A549 (cell line): Measurements from ENCODE around the gene ITPRID2. TPM values are rescaled to one million over a fixed set of nuclear protein-coding genes. Genes with fewer than 3 reads are reported as not detected.

Source experiments
- ATAC-seq, 2 experiments: fragments of 200-7000 bp in 1 of 2; fragments of >200 bp in 1 of 2; cut with Nextera tagmentation in 1 of 2; cut with Tn5 transposase in 1 of 2; 3 replicates each; pipeline versions ENCODE4 v1.8.0 to v1.9.1; 2018 to 2020; ENCODE audit warnings: mild to moderate bottlenecking in 1 of 2, moderate library complexity in 1 of 2
- CTCF ChIA-PET: fragments of 300-600 bp; sonication (Branson Sonifier 250); formaldehyde crosslinking; extraction: SDS; loops from one replicate; lab custom pipeline; 2021; ENCODE audit warnings: antibody characterized with exemption, inconsistent platforms; lab: Yijun Ruan, JAX
- POLR2A ChIA-PET: fragments of 350-600 bp; formaldehyde crosslinking; extraction: SDS; loops from one replicate; lab custom pipeline; 2021; ENCODE audit warnings: antibody characterized with exemption, inconsistent platforms; lab: Yijun Ruan, JAX
- DNase-seq, 2 experiments: peaks; one replicate each; pipeline versions ENCODE4 v3.0.0 to v3.0.0-alpha.2; 2011 to 2016; ENCODE audit warnings: low read depth in 1 of 2, low spot score in 1 of 2
- FAIRE-seq: peaks from 2 replicates; lab custom pipeline; 2011; peaks lifted over from hg19 to GRCh38; lab: Jason Lieb, UNC
- H3K27ac ChIP-seq, 2 experiments: fragments of >200 bp; sonication (Bioruptor Twin); formaldehyde crosslinking; 3 replicates each; pipeline ENCODE4 v1.5.1; 2016 to 2017
- H3K4me1 ChIP-seq: fragments of >200 bp; sonication (Bioruptor Twin); formaldehyde crosslinking; 3 replicates; pipeline ENCODE4 v1.6.1; 2016
- H3K4me2 ChIP-seq: fragments of >200 bp; sonication (Bioruptor Twin); formaldehyde crosslinking; 3 replicates; pipeline ENCODE4 v1.6.1; 2016
- H3K4me3 ChIP-seq: fragments of >200 bp; sonication (Bioruptor Twin); formaldehyde crosslinking; 3 replicates; pipeline ENCODE4 v1.5.1; 2016
- H3K9me3 ChIP-seq: fragments of >200 bp; sonication (Bioruptor Twin); formaldehyde crosslinking; 3 replicates; pipeline ENCODE4 v1.6.1; 2016
- CEBPB ChIP-seq, 2 experiments: fragments of >200 bp in 1 of 2; sonication (Bioruptor Twin) in 1 of 2; formaldehyde crosslinking in 1 of 2; IDR thresholded peaks; 2 replicates each; pipeline ENCODE4 v1.6.1; 2012 to 2016
- EP300 ChIP-seq, 2 experiments: fragments of >200 bp; sonication (Bioruptor Twin); formaldehyde crosslinking; IDR thresholded peaks; 2 replicates in 1 of 2; 3 replicates in 1 of 2; pipeline ENCODE4 v1.6.1; 2016 to 2017
- FOSL2 ChIP-seq, 2 experiments: fragments of 450-650 bp in 1 of 2; fragments of >200 bp in 1 of 2; sonication (Bioruptor Twin) in 1 of 2; formaldehyde crosslinking; IDR thresholded peaks; 2 replicates each; pipeline versions ENCODE4 v1.5.0 to v1.6.1; 2016 to 2020; ENCODE audit warnings: mild to moderate bottlenecking in 1 of 2, moderate library complexity in 1 of 2
- GATA3 ChIP-seq: IDR thresholded peaks from 2 replicates; pipeline ENCODE4 v1.6.1; 2012; ENCODE audit warnings: borderline replicate concordance
- HOXA7 ChIP-seq: fragments of 250-450 bp; sonication (Bioruptor Pico); IDR thresholded peaks from 2 replicates; pipeline ENCODE4 v1.5.0; 2020; ENCODE audit warnings: mild to moderate bottlenecking, moderate library complexity
- HOXB13 ChIP-seq: fragments of 250-450 bp; sonication (Bioruptor Pico); IDR thresholded peaks from 2 replicates; pipeline ENCODE4 v1.5.0; 2020; ENCODE audit warnings: low read depth, mild to moderate bottlenecking, moderate library complexity
- JUN ChIP-seq, 2 experiments: fragments of >200 bp; sonication (Bioruptor Twin); formaldehyde crosslinking; IDR thresholded peaks; 2 replicates in 1 of 2; 3 replicates in 1 of 2; pipeline ENCODE4 v1.6.1; 2016 to 2017
- JUNB ChIP-seq: fragments of >200 bp; sonication (Bioruptor Twin); formaldehyde crosslinking; IDR thresholded peaks from 2 replicates; pipeline ENCODE4 v1.6.1; 2016
- KDM5A ChIP-seq: fragments of 200-600 bp; sonication (generic); IDR thresholded peaks from 2 replicates; pipeline ENCODE4 v1.6.1; 2016; ENCODE audit warnings: antibody characterized with exemption, mild to moderate bottlenecking
- MYC ChIP-seq: IDR thresholded peaks from 2 replicates; pipeline ENCODE4 v1.6.1; 2012; ENCODE audit warnings: mild to moderate bottlenecking, inconsistent platforms, low read length, improper control_type of control experiment, borderline replicate concordance
- POLR2A ChIP-seq: IDR thresholded peaks from 2 replicates; pipeline ENCODE4 v1.6.1; 2012; ENCODE audit warnings: mild to moderate bottlenecking, low read length
- POLR2AphosphoS2 ChIP-seq: conservative IDR thresholded peaks from 2 replicates; pipeline ENCODE4 v1.6.1; 2012; ENCODE audit warnings: low read length, improper control_type of control experiment, inconsistent platforms
- RAD21 ChIP-seq, 2 experiments: fragments of >200 bp in 1 of 2; sonication (Bioruptor Twin) in 1 of 2; formaldehyde crosslinking in 1 of 2; IDR thresholded peaks in 1 of 2; conservative IDR thresholded peaks in 1 of 2; 2 replicates in 1 of 2; 3 replicates in 1 of 2; pipeline ENCODE4 v1.6.1; 2012 to 2018; ENCODE audit warnings: inconsistent platforms in 1 of 2
- RFX5 ChIP-seq: fragments of 450-650 bp; IDR thresholded peaks from 2 replicates; pipeline ENCODE4 v1.7.1; 2014; ENCODE audit warnings: antibody characterized with exemption, mild to moderate bottlenecking, moderate library complexity
- SMC3 ChIP-seq: fragments of >200 bp; sonication (Bioruptor Twin); formaldehyde crosslinking; IDR thresholded peaks from 3 replicates; pipeline ENCODE4 v1.6.1; 2018; ENCODE audit warnings: inconsistent platforms
- SREBF2 ChIP-seq: fragments of 450-650 bp; IDR thresholded peaks from 2 replicates; pipeline ENCODE4 v1.6.1; 2014; ENCODE audit warnings: mild to moderate bottlenecking, moderate library complexity
- ZSCAN20 ChIP-seq: fragments of 250-450 bp; sonication (Bioruptor Pico); IDR thresholded peaks from 2 replicates; pipeline ENCODE4 v1.8.0; 2022; ENCODE audit warnings: mild to moderate bottlenecking, moderate library complexity
- WGBS: methylation state at CpG from one replicate; pipeline ENCODE4 v1.1.6; 2017; ENCODE audit errors: missing lambda C conversion rate; 5-methylcytosine and 5-hydroxymethylcytosine counted together
- polyA plus RNA-seq, 4 experiments: library from polyadenylated mRNA; depleted of rRNA in 3 of 4; stranded (reverse); fragments of >200 nt; fragmentation: RNase III in 1 of 4; extraction: RNeasy Plus Mini Kit Qiagen cat#74134 plus additional on column Dnase treatment in 1 of 4; gene quantifications; 2 replicates in 3 of 4; 3 replicates in 1 of 4; pipeline ENCODE4 v1.2.3, GENCODE V29; 2011 to 2017
- TF ChIP-seq, protein P1 (sequence below): fragments of 250-450 bp; sonication (Bioruptor Pico); IDR thresholded peaks from 2 replicates; pipeline ENCODE4 v1.5.0; 2020; ENCODE audit warnings: low read depth, mild to moderate bottlenecking, moderate library complexity
- TF ChIP-seq, protein P2 (sequence below): fragments of >200 bp; sonication (Bioruptor Twin); formaldehyde crosslinking; IDR thresholded peaks from 2 replicates; pipeline ENCODE4 v1.6.1; 2016
- TF ChIP-seq, protein P3 (sequence below): fragments of 150-350 bp; IDR thresholded peaks from 2 replicates; pipeline ENCODE4 v1.6.1; 2014; ENCODE audit warnings: low read depth, mild to moderate bottlenecking, low read length
- TF ChIP-seq, protein P4 (sequence below): fragments of 200-600 bp; sonication (generic); IDR thresholded peaks from 2 replicates; pipeline ENCODE4 v1.6.1; 2016; ENCODE audit warnings: antibody characterized with exemption, mild to moderate bottlenecking, moderate library complexity

ITPRID2 gene
- polyA plus RNA-seq, 2 of the 4 experiments (the other 2 are of a cell fraction) = 43.3 to 94.3 TPM

DNA sequence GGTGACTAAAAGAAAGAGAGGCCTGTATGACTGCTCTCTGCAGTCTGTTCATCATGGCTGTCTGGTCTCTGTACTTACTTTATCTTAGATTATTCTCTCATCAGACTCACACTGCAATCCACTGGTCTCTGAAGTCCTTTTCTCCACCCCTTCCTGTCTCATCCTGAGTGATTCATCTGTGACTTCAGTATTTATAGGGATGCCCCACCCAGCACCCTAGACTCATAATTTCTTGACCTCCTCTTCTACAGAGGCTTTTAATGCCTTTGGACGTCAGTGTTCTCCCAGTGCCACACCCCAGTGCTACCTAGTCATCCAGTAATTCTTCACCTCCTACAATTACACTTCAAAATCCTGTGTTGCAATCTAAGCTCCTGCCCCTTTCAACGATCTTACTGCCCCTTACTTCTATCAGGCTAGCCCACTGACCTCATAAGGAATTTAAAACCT, 14.9 kb upstream of the ITPRID2 start:
- 2% methylated on average over 2 of the region's 2 CpGs for WGBS
- POLR2A ChIA-PET = interaction anchor here (0.8 to 1.8 kb wide), 8 partner anchors 10 to 91 kb away, joined by 3 to 12 read pairs (median 4); partner anchors contain the start of gene ITPRID2
- peak; percentile 49 for FAIRE-seq
- ATAC-seq = peak; percentile 96 to 98
- peak overlapping the region; percentile 66 to 74 for H3K27ac ChIP-seq
- no peaks in the 10 kb centered on the region for H3K9me3 ChIP-seq
- CTCF ChIA-PET = interaction anchor here (1.0 to 1.8 kb wide), 4 partner anchors 14 to 28 kb away, joined by 3 to 4 read pairs (median 4); no protein-coding TSS in a partner anchor
- peaks cover 20% of the 10 kb centered on the region for H3K4me1 ChIP-seq
- DNase-seq = peak; percentile 20 to 95
- peak overlapping the region; percentile 68 for H3K4me2 ChIP-seq
- no peak overlapping the region for H3K4me3 ChIP-seq
- TF ChIP-seq POLR2AphosphoS2 = no peak
- peak; percentile 19; the same call in 1 of the 3 replicates for TF ChIP-seq SMC3
- peak in 1 of 2 experiments; percentile 15; a peak in 1 of 5 replicates for TF ChIP-seq EP300 (IDR thresholded peaks at IDR 0.05)
- TF ChIP-seq JUN (IDR thresholded peaks at IDR 0.05) = peak in 1 of 2 experiments; percentile 27; a peak in 1 of 5 replicates
- no peak for TF ChIP-seq KDM5A
- peak; percentile 52 for TF ChIP-seq JUNB
- peak; percentile 49 to 87; a peak in 3 of 4 replicates for TF ChIP-seq CEBPB (IDR thresholded peaks at IDR 0.05)
- TF ChIP-seq POLR2A = no peak
- no peak for TF ChIP-seq RFX5
- 0 out of 5 replicates have a peak, but pooled peaks of 1 of the 2 experiments have one; percentile 17 for TF ChIP-seq RAD21 (conservative IDR thresholded peaks at IDR 0.05 in 1 of 2, IDR thresholded peaks at IDR 0.05 in 1 of 2)
- TF ChIP-seq HOXA7 (CRISPR knock-in tag) = no peak
- TF ChIP-seq, protein P1, sequence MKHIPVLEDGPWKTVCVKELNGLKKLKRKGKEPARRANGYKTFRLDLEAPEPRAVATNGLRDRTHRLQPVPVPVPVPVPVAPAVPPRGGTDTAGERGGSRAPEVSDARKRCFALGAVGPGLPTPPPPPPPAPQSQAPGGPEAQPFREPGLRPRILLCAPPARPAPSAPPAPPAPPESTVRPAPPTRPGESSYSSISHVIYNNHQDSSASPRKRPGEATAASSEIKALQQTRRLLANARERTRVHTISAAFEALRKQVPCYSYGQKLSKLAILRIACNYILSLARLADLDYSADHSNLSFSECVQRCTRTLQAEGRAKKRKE (CRISPR knock-in tag) = no peak
- TF ChIP-seq, protein P2, sequence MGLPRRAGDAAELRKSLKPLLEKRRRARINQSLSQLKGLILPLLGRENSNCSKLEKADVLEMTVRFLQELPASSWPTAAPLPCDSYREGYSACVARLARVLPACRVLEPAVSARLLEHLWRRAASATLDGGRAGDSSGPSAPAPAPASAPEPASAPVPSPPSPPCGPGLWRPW = no peak
- TF ChIP-seq MYC = no peak
- TF ChIP-seq, protein P3, sequence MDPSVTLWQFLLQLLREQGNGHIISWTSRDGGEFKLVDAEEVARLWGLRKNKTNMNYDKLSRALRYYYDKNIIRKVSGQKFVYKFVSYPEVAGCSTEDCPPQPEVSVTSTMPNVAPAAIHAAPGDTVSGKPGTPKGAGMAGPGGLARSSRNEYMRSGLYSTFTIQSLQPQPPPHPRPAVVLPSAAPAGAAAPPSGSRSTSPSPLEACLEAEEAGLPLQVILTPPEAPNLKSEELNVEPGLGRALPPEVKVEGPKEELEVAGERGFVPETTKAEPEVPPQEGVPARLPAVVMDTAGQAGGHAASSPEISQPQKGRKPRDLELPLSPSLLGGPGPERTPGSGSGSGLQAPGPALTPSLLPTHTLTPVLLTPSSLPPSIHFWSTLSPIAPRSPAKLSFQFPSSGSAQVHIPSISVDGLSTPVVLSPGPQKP = no peak
- TF ChIP-seq, protein P4, sequence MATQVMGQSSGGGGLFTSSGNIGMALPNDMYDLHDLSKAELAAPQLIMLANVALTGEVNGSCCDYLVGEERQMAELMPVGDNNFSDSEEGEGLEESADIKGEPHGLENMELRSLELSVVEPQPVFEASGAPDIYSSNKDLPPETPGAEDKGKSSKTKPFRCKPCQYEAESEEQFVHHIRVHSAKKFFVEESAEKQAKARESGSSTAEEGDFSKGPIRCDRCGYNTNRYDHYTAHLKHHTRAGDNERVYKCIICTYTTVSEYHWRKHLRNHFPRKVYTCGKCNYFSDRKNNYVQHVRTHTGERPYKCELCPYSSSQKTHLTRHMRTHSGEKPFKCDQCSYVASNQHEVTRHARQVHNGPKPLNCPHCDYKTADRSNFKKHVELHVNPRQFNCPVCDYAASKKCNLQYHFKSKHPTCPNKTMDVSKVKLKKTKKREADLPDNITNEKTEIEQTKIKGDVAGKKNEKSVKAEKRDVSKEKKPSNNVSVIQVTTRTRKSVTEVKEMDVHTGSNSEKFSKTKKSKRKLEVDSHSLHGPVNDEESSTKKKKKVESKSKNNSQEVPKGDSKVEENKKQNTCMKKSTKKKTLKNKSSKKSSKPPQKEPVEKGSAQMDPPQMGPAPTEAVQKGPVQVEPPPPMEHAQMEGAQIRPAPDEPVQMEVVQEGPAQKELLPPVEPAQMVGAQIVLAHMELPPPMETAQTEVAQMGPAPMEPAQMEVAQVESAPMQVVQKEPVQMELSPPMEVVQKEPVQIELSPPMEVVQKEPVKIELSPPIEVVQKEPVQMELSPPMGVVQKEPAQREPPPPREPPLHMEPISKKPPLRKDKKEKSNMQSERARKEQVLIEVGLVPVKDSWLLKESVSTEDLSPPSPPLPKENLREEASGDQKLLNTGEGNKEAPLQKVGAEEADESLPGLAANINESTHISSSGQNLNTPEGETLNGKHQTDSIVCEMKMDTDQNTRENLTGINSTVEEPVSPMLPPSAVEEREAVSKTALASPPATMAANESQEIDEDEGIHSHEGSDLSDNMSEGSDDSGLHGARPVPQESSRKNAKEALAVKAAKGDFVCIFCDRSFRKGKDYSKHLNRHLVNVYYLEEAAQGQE = no peak
- peak; percentile 12; the same call in 1 of the 2 replicates for TF ChIP-seq FOSL2 (IDR thresholded peaks at IDR 0.05)
- TF ChIP-seq FOSL2 (CRISPR knock-in tag; IDR thresholded peaks at IDR 0.05) = peak; percentile 63
- TF ChIP-seq SREBF2 = no peak
- no peak for TF ChIP-seq HOXB13
- peak; percentile 37; the same call in 1 of the 2 replicates for TF ChIP-seq GATA3
- TF ChIP-seq ZSCAN20 (CRISPR knock-in tag) = no peak
